OCI-LY7 (cell line): Measurements from ENCODE around the gene NAT9. TPM values are rescaled to one million over a fixed set of nuclear protein-coding genes. Genes with fewer than 3 reads are reported as not detected.

Source experiments
- BruUV-seq: library from RNA; stranded (reverse); fragments of 400-500 nt; replicated peaks from 2 replicates; lab custom pipeline; 2021; lab: Mats Ljungman, UMichigan
- CTCF ChIA-PET: fragments of 300-600 bp; sonication (Branson Sonifier 250); formaldehyde crosslinking; loops from one replicate; lab custom pipeline; 2022; ENCODE audit warnings: antibody characterized with exemption; ENCODE audit not compliant: unreplicated experiment; lab: Charles Lee
- POLR2A ChIA-PET: fragments of 300-600 bp; sonication (Branson Sonifier 250); formaldehyde crosslinking; loops from one replicate; lab custom pipeline; 2022; ENCODE audit warnings: antibody characterized with exemption; lab: Charles Lee
- DNase-seq: peaks from one replicate; pipeline ENCODE4 v3.0.0-alpha.2; 2015; ENCODE audit warnings: low spot score
- H2AFZ ChIP-seq: fragments of 200-600 bp; sonication (generic), shearing (Covaris generic); 2 replicates; pipeline ENCODE4 v1.6.1; 2014; ENCODE audit warnings: mild to moderate bottlenecking, antibody characterized with exemption, low read length, moderate library complexity
- H3K27ac ChIP-seq: fragments of 200-600 bp; sonication (generic); 2 replicates; pipeline ENCODE4 v1.5.1; 2014; ENCODE audit warnings: mixed run types, low read depth, mild to moderate bottlenecking, moderate library complexity, low read length, inconsistent platforms; ENCODE audit not compliant: poor library complexity, severe bottlenecking
- H3K36me3 ChIP-seq: fragments of 200-600 bp; sonication (generic); 2 replicates; pipeline ENCODE4 v1.6.1; 2014; ENCODE audit warnings: mild to moderate bottlenecking, antibody characterized with exemption, low read length, moderate library complexity, mixed read lengths; ENCODE audit not compliant: insufficient read depth
- H3K4me1 ChIP-seq: fragments of 200-600 bp; sonication (generic); 2 replicates; pipeline ENCODE4 v1.5.1; 2014; ENCODE audit warnings: mild to moderate bottlenecking, low read length; ENCODE audit not compliant: insufficient read depth, poor library complexity, severe bottlenecking
- H3K4me2 ChIP-seq: fragments of 200-600 bp; sonication (generic); 2 replicates; pipeline ENCODE4 v1.6.1; 2014; ENCODE audit warnings: mild to moderate bottlenecking, low read length
- H3K4me3 ChIP-seq: fragments of 200-600 bp; sonication (generic); 2 replicates; pipeline ENCODE4 v1.5.1; 2014; ENCODE audit warnings: mild to moderate bottlenecking, low read depth, low read length; ENCODE audit not compliant: poor library complexity, severe bottlenecking
- H3K79me2 ChIP-seq: fragments of 200-600 bp; sonication (generic); 2 replicates; pipeline ENCODE4 v1.6.1; 2016; ENCODE audit warnings: low read depth, mild to moderate bottlenecking, low read length, moderate library complexity, mixed read lengths; ENCODE audit not compliant: insufficient read depth
- H3K9me2 ChIP-seq: fragments of 200-600 bp; sonication (generic); 2 replicates; pipeline ENCODE4 v1.6.1; 2016; ENCODE audit warnings: mild to moderate bottlenecking, low read length, mixed read lengths; ENCODE audit not compliant: insufficient read depth
- H3K9me3 ChIP-seq: fragments of 200-600 bp; sonication (generic); 2 replicates; pipeline ENCODE4 v1.6.1; 2014; ENCODE audit warnings: mild to moderate bottlenecking, mixed run types, low read length, mixed read lengths
- H4K20me1 ChIP-seq: fragments of 200-600 bp; sonication (generic); 2 replicates; pipeline ENCODE4 v1.6.1; 2014; ENCODE audit warnings: mild to moderate bottlenecking, antibody characterized with exemption, low read length, moderate library complexity, mixed read lengths; ENCODE audit not compliant: insufficient read depth
- EZH2phosphoT487 ChIP-seq: fragments of 200-600 bp; sonication (generic); IDR thresholded peaks from 2 replicates; pipeline ENCODE4 v1.6.1; 2018; ENCODE audit warnings: low read depth, borderline replicate concordance, mild to moderate bottlenecking, mixed run types, antibody characterized with exemption, low read length, moderate library complexity, mixed read lengths
- intact Hi-C: fragments of 100-400 bp; cut with micrococcal nuclease; formaldehyde crosslinking; loops from one replicate; pipeline ENCODE4 v1.10.0; 2022; ENCODE audit not compliant: unreplicated experiment
- total RNA-seq, 2 experiments: library from RNA; depleted of rRNA in 1 of 2; stranded (reverse); fragments of >200 nt in 1 of 2; shearing (Covaris generic) in 1 of 2; gene quantifications; 2 replicates each; pipeline ENCODE4 v1.2.3, GENCODE V29; 2014 to 2022
- TF ChIP-seq, protein P1 (sequence below): fragments of 200-600 bp; sonication (generic); conservative IDR thresholded peaks from 2 replicates; pipeline ENCODE4 v1.5.1; 2014; ENCODE audit warnings: mild to moderate bottlenecking, antibody characterized with exemption, low read length, moderate library complexity, mixed read lengths

NAT9 gene
- total RNA-seq, 2 experiments from 2014 or later = 77.2 to 87.9 TPM

DNA sequence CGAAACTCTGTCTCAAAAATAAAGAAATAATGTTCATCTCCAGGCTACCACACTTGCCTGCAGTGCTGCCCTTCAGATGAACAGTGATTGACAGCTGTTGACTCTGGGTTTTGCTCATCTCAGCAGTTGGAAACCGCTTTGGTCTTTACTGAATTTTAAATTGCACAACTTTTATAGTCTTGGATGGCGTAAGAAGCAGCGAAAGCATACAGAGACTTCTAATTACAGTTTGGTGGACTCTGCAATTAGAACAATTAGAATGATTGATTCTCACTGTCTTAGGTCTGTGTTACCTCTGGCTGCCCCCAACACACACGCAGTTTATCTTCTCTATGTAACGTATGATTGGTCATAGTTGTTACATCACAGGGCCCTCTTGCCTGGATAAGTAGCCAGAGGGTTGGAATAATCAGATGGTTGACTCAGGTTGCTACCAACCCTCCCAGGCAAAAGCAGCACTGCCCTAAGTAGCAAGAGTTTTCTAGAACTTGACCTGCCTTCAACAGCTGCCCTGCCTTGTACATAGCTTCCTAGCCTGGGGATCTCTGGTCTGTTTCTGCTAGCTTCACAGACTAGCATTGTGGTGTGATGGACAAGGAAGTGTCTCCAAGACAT lies 1.9 kb upstream of the NAT9 start:
- ChIA-PET CTCF (no interaction called here), POLR2A (interaction anchor here (0.6 to 2.0 kb wide), 3 partner anchors 27 to 58 kb away, joined by 5 to 8 read pairs (median 7); no protein-coding TSS in a partner anchor)
- TF ChIP-seq, protein P1, sequence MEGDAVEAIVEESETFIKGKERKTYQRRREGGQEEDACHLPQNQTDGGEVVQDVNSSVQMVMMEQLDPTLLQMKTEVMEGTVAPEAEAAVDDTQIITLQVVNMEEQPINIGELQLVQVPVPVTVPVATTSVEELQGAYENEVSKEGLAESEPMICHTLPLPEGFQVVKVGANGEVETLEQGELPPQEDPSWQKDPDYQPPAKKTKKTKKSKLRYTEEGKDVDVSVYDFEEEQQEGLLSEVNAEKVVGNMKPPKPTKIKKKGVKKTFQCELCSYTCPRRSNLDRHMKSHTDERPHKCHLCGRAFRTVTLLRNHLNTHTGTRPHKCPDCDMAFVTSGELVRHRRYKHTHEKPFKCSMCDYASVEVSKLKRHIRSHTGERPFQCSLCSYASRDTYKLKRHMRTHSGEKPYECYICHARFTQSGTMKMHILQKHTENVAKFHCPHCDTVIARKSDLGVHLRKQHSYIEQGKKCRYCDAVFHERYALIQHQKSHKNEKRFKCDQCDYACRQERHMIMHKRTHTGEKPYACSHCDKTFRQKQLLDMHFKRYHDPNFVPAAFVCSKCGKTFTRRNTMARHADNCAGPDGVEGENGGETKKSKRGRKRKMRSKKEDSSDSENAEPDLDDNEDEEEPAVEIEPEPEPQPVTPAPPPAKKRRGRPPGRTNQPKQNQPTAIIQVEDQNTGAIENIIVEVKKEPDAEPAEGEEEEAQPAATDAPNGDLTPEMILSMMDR = no peak
- TF ChIP-seq EZH2phosphoT487 = no peak
- Histone ChIP-seq H3K4me3 (no peak overlapping the region), H3K9me2 (no peaks in the 10 kb centered on the region), H3K27ac (no peak overlapping the region), H4K20me1 (no peaks in the 10 kb centered on the region; the same call in 1 of the 2 replicates), H3K4me2 (no peak overlapping the region), H3K36me3 (peaks cover 11% of the 10 kb centered on the region), H2AFZ (no peak overlapping the region), H3K4me1 (peaks cover 26% of the 10 kb centered on the region), H3K9me3 (no peaks in the 10 kb centered on the region), H3K79me2 (peaks cover 18% of the 10 kb centered on the region)
- no peak for DNase-seq
- intact Hi-C loops = no loop called here
- no TSS peak for BruUV-seq

DNA sequence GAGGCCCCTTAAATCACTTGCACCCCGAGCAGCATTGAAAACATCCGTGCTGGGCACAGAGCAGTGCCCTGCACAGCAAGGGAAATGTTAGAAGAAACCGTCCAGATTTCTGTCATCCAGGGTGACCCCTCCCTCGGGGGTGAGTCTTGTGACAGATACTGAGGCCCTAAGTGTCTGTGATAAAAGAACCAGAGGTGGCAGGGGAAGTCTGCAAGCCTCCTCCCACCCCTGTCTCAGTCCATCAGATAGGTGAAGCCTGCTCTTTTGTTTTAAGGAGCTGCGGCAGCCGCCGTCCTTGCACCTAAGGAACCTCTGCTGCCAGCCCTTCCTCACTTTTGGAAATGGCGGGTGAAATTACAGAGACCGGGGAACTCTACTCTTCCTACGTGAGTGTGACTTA lies 845 bp upstream of the NAT9 start:
- H3K4me2 ChIP-seq = peak overlapping the region; percentile 96
- H3K79me2 ChIP-seq = peaks cover 18% of the 10 kb centered on the region
- POLR2A ChIA-PET = interaction anchor here (0.5 to 4.4 kb wide), 14 partner anchors 14 to 236 kb away, joined by 3 to 19 read pairs (median 5); partner anchors contain the start of genes FDXR and MRPL58
- no peak for TF ChIP-seq EZH2phosphoT487
- TF ChIP-seq, protein P1 = no peak
- H3K4me1 ChIP-seq = peaks cover 26% of the 10 kb centered on the region
- intact Hi-C loops = loop anchor here (1.0 kb wide), 1 partner anchor 29 kb away; the partner anchor contains the start of gene NHERF1
- DNase-seq = no peak
- H2AFZ ChIP-seq = no peak overlapping the region
- H3K36me3 ChIP-seq = peaks cover 21% of the 10 kb centered on the region
- no peak overlapping the region for H3K27ac ChIP-seq
- no TSS peak for BruUV-seq
- no peaks in the 10 kb centered on the region for H3K9me3 ChIP-seq
- CTCF ChIA-PET = interaction anchor here (0.8 to 1.8 kb wide), 5 partner anchors 21 to 39 kb away, joined by 3 to 10 read pairs (median 3); no protein-coding TSS in a partner anchor
- no peaks in the 10 kb centered on the region for H3K9me2 ChIP-seq
- peak overlapping the region; percentile 75 for H3K4me3 ChIP-seq
- no peaks in the 10 kb centered on the region; the same call in 1 of the 2 replicates for H4K20me1 ChIP-seq
